Lung (tissue), 12 donors: Measurements from ENCODE around the gene SLC16A3. TPM values are rescaled to one million over a fixed set of nuclear protein-coding genes. Genes with fewer than 3 reads are reported as not detected.
A peak's percentile ranks its signal among the peaks of the same experiment; 100 is the strongest.

Experiments used
- ATAC-seq: fragments of 200-7000 bp; cut with Tn5 transposase; one replicate; pipeline ENCODE4 v1.9.1; 2020; ENCODE audit warnings: moderate number of reproducible peaks; ENCODE audit not compliant: insufficient read depth, low FRiP score
- DNase-seq, 3 donors: peaks; one replicate each; pipeline ENCODE4 v3.0.0-alpha.2; 2013 to 2017
- H3K27ac ChIP-seq, 2 donors: one replicate each; pipeline ENCODE4 v1.5.1; 2013; ENCODE audit warnings: mild to moderate bottlenecking in 2 of 2, moderate library complexity in 2 of 2, control low read depth in 1 of 2, inconsistent platforms in 1 of 2, low read depth in 1 of 2, low read length in 1 of 2
- H3K27me3 ChIP-seq, 3 donors: one replicate each; pipeline ENCODE4 v1.5.1; 2013; ENCODE audit warnings: low read length in 2 of 3; ENCODE audit not compliant: control insufficient read depth in 3 of 3, insufficient read depth in 3 of 3
- H3K36me3 ChIP-seq, 4 donors: one replicate each; pipeline ENCODE4 v1.5.1; 2013; ENCODE audit warnings: low read length in 4 of 4, mild to moderate bottlenecking in 1 of 4, moderate library complexity in 1 of 4; ENCODE audit not compliant: control insufficient read depth in 4 of 4, insufficient read depth in 4 of 4
- H3K4me1 ChIP-seq, 5 donors: one replicate each; pipeline ENCODE4 v1.5.1; 2013; ENCODE audit warnings: low read length in 5 of 5, mild to moderate bottlenecking in 2 of 5, moderate library complexity in 1 of 5; ENCODE audit not compliant: control insufficient read depth in 5 of 5, insufficient read depth in 5 of 5
- H3K4me3 ChIP-seq: one replicate; pipeline ENCODE4 v1.5.1; 2013; ENCODE audit warnings: mild to moderate bottlenecking, control low read depth, moderate library complexity
- H3K9ac ChIP-seq, 2 donors: one replicate each; pipeline ENCODE4 v1.5.1; 2013; ENCODE audit warnings: low read length in 2 of 2, control low read depth in 1 of 2; ENCODE audit not compliant: insufficient read depth in 1 of 2
- H3K9me3 ChIP-seq, 4 donors: one replicate each; pipeline ENCODE4 v1.5.1; 2013; ENCODE audit warnings: low read length in 3 of 4, mild to moderate bottlenecking in 1 of 4, moderate library complexity in 1 of 4; ENCODE audit not compliant: control insufficient read depth in 4 of 4, insufficient read depth in 3 of 4
- WGBS, 2 donors: extraction: QIAGEN DNeasy Blood & Tissue Kit; methylation state at CpG; one replicate each; pipeline ENCODE4 v1.1.7; 2013; 5-methylcytosine and 5-hydroxymethylcytosine counted together
- polyA plus RNA-seq, 2 donors: library from polyadenylated mRNA; stranded (reverse); fragments of 200-250 nt; gene quantifications; one replicate each; pipeline ENCODE4 v1.2.1, GENCODE V29; 2013
- total RNA-seq, 2 donors: library from RNA; depleted of rRNA in 1 of 2; stranded (reverse); fragments of >200 nt in 1 of 2; gene quantifications; one replicate each; pipeline ENCODE4 v1.2.1, GENCODE V29; 2014 to 2021
- TF ChIP-seq, protein P1 (sequence below): IDR thresholded peaks from 2 replicates; pipeline ENCODE4 v1.5.1; 2012; ENCODE audit warnings: mild to moderate bottlenecking; ENCODE audit errors: control extremely low read depth, extremely low read depth
- donor health status: control.
- donor health status: control.
- donor health status: Bipolar disorder and iron deficiency.
- donor health status: healthy.
- donor health status: DM: yes; HTN: yes; CAD: no.

The SLC16A3 gene
- total and polyA plus RNA-seq, 4 donors = 31.0 to 309 (median 93.4) TPM

DNA sequence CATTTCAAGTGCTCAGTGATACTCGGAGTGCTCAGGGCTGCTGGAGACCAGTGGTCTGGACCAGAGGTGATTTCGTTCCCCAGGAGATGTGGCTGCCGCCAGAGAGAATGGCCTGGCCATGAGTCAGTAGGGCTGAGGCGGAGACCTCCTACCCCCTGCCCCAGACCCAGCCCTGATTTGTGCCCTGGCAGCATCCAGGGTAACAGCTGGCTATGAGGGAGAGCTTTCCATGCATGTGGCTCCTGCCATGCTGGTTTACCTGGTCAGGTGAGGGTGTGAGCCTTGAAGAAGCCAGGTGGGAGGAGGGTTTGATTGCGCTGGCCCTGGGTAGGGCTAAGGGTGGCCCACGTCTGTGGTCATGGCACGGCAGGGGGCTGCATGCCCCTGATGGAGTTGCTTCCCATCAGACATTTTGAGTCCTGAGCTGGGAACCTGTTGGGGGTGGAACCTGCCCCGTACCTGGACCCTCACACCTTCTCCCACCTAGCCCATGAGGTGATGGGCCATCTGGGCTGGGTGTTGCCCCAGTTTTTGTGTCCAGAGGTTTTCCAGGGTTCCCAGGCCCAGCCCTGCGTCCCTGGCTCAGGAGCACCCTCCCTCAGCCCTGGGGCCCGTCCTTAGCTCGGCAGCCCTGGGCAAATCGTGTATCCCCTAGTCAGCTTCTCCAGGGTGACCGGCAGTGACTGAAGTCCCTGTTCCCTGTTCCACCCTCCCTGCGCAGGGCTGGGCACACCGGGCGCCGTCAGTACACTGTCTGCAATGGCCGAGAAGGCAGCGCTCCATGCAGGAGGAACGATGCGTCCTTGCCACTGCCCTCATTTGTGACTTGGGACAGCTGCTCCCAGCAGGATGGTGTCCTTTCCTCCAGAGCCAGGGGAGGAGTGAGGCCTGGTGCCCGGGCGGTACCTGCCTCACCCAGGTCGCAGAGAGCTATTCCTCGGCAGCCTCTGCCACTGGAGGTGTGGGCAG, 53.7 kb downstream of the SLC16A3 start:
- Histone ChIP-seq H3K9me3 (no peaks in the 10 kb centered on the region), H3K27me3 (no peaks in the 10 kb centered on the region), H3K9ac (no peak overlapping the region), H3K4me1 (peaks cover 0 to 17% (median 1%) of the 10 kb centered on the region in 5 donors), H3K27ac (peak overlapping the region in 1 of 2 donors; percentile 34), H3K36me3 (no peaks in the 10 kb centered on the region), H3K4me3 (no peak overlapping the region)
- 87 to 93% methylated on average over 25 of the region's 25 CpGs for WGBS, 2 donors
- DNase-seq = no peak
- TF ChIP-seq, protein P1, sequence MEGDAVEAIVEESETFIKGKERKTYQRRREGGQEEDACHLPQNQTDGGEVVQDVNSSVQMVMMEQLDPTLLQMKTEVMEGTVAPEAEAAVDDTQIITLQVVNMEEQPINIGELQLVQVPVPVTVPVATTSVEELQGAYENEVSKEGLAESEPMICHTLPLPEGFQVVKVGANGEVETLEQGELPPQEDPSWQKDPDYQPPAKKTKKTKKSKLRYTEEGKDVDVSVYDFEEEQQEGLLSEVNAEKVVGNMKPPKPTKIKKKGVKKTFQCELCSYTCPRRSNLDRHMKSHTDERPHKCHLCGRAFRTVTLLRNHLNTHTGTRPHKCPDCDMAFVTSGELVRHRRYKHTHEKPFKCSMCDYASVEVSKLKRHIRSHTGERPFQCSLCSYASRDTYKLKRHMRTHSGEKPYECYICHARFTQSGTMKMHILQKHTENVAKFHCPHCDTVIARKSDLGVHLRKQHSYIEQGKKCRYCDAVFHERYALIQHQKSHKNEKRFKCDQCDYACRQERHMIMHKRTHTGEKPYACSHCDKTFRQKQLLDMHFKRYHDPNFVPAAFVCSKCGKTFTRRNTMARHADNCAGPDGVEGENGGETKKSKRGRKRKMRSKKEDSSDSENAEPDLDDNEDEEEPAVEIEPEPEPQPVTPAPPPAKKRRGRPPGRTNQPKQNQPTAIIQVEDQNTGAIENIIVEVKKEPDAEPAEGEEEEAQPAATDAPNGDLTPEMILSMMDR = no peak
- ATAC-seq = no peak

DNA sequence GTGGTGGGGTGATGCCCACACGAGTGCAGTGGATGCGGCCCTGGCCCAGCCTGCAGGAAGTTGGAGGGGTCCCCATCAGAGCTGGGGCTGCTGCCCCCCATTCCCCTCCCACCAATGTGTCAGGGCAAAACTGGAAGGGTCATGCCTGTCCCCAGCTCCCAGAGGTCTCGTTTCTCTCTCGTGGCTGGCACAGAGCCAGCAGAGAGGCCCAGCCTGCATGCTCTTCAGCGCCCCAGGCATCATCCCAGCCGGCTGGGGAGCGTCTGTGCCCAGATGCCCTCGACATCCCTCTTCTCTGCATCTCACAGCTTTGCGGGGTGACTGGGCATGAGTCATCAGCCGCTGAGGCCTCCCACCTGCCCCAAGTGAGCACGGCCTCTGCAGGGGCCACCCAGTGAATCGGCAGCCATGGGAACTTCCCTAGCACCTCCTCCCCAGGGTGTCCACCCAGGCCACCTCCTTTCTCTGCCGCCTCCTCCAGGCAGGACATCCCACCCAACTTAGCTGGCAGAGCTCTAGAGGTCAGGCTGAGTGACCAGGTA, 54.4 kb downstream of the SLC16A3 start:
- H3K9ac ChIP-seq = no peak overlapping the region
- 35 to 43% methylated on average over 13 of the region's 13 CpGs for WGBS, 2 donors
- no peak overlapping the region for H3K27ac ChIP-seq

DNA sequence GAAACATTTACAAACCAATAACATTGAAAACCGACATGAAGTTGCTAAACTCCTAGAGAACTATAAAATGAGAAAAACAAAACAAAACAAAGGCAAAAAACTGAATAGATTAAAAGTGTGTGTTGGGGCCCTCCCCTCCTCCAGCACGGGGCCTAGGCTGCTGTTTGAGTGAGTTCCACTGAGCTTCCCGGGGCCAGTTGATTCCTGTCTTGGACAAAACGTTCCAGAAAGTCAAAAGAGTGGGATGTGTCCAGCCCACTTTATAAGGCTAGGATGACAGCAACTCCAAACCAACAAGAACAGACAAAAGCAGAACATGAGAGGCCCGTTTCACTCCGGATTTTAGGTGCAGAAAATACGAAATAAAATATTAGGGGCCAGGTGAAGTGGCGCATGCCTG, 56.3 kb downstream of the SLC16A3 start:
- H3K9ac ChIP-seq = no peak overlapping the region
- peak overlapping the region in 1 of 2 donors; percentile 22 for H3K27ac ChIP-seq
- no peak for DNase-seq
- H3K4me1 ChIP-seq = peaks cover 0 to 24% (median 3%) of the 10 kb centered on the region in 5 donors
- H3K36me3 ChIP-seq = no peaks in the 10 kb centered on the region
- H3K9me3 ChIP-seq = no peaks in the 10 kb centered on the region
- no peak overlapping the region for H3K4me3 ChIP-seq
- H3K27me3 ChIP-seq = no peaks in the 10 kb centered on the region
- no peak for ATAC-seq
- 76 to 77% methylated on average over 8 of the region's 8 CpGs for WGBS, 2 donors
- TF ChIP-seq, protein P1 = no peak

More for the DNA sequence above, 54.4 kb downstream of the SLC16A3 start:
- DNase-seq (peak in 1 of 3 donors; percentile 35), ATAC-seq (no peak)
- H3K27me3 ChIP-seq = no peaks in the 10 kb centered on the region
- H3K4me3 ChIP-seq = no peak overlapping the region
- TF ChIP-seq, protein P1 = no peak
- H3K4me1 ChIP-seq = peaks cover 0 to 20% (median 3%) of the 10 kb centered on the region in 5 donors
- H3K9me3 ChIP-seq = no peaks in the 10 kb centered on the region
- no peaks in the 10 kb centered on the region for H3K36me3 ChIP-seq
